Measurements from ENCODE around the gene HHLA2.

The HHLA2 gene

GRCh38 chr3:108420926-108421325 lies 124.6 kb downstream of the HHLA2 start:
- no peak for DNase-seq (ENCODE audit: low read depth in 3 of 3)

Data from stimulated activated CD4-positive, alpha-beta T cell treated with anti-CD3 and anti-CD28 coated beads, TNF-alpha, amount 100 ng/mL, for 4 hours (primary cell).